Measurements from ENCODE around the gene UNC13B.
A peak's percentile ranks its signal among the peaks of the same experiment; 100 is the strongest.

Gene UNC13B

GRCh38 chr9:35258660-35259474, 97.1 kb downstream of the UNC13B start:
- TF ChIP-seq, protein P1, sequence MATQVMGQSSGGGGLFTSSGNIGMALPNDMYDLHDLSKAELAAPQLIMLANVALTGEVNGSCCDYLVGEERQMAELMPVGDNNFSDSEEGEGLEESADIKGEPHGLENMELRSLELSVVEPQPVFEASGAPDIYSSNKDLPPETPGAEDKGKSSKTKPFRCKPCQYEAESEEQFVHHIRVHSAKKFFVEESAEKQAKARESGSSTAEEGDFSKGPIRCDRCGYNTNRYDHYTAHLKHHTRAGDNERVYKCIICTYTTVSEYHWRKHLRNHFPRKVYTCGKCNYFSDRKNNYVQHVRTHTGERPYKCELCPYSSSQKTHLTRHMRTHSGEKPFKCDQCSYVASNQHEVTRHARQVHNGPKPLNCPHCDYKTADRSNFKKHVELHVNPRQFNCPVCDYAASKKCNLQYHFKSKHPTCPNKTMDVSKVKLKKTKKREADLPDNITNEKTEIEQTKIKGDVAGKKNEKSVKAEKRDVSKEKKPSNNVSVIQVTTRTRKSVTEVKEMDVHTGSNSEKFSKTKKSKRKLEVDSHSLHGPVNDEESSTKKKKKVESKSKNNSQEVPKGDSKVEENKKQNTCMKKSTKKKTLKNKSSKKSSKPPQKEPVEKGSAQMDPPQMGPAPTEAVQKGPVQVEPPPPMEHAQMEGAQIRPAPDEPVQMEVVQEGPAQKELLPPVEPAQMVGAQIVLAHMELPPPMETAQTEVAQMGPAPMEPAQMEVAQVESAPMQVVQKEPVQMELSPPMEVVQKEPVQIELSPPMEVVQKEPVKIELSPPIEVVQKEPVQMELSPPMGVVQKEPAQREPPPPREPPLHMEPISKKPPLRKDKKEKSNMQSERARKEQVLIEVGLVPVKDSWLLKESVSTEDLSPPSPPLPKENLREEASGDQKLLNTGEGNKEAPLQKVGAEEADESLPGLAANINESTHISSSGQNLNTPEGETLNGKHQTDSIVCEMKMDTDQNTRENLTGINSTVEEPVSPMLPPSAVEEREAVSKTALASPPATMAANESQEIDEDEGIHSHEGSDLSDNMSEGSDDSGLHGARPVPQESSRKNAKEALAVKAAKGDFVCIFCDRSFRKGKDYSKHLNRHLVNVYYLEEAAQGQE (IDR thresholded peaks at IDR 0.05; ENCODE audit: low read depth), result no peak
- TF ChIP-seq ZBTB7A (IDR thresholded peaks at IDR 0.05; ENCODE audit: low read depth) (no peak), MAX (IDR thresholded peaks at IDR 0.05) (no peak), TEAD4 (IDR thresholded peaks at IDR 0.05) (no peak), YY1 (IDR thresholded peaks at IDR 0.05; ENCODE audit: low read depth) (no peak), NFIC (IDR thresholded peaks at IDR 0.05) (no peak), RAD21 (IDR thresholded peaks at IDR 0.05; ENCODE audit: low read depth) (peak; percentile 71), EGR1 (IDR thresholded peaks at IDR 0.05) (no peak)
- TF ChIP-seq, protein P2, sequence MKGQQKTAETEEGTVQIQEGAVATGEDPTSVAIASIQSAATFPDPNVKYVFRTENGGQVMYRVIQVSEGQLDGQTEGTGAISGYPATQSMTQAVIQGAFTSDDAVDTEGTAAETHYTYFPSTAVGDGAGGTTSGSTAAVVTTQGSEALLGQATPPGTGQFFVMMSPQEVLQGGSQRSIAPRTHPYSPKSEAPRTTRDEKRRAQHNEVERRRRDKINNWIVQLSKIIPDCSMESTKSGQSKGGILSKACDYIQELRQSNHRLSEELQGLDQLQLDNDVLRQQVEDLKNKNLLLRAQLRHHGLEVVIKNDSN (IDR thresholded peaks at IDR 0.05), result no peak

DNA sequence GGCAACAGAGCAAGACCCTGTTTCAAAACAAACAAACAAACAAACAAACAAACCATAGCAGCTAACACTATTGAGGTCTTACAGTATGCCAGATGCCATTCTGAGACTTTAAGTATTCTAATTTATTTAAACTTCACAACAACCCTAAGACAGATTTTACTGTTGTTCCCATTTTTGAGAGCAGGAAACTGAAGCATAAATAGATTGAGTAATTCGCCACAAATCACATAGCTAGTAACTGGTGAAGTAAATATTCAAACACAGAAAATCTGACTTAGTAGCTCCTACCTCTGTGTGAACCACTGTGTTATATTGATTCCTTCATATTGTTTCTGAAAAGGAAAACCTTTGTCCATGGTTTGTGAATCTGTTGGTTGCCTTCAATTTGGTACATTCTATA, 98.4 kb downstream of the UNC13B start:
- TF ChIP-seq MAX (IDR thresholded peaks at IDR 0.05) (no peak), CREB1 (IDR thresholded peaks at IDR 0.05; ENCODE audit: low read depth) (no peak), TAF1 (IDR thresholded peaks at IDR 0.05; ENCODE audit: low read depth) (no peak)

DNA sequence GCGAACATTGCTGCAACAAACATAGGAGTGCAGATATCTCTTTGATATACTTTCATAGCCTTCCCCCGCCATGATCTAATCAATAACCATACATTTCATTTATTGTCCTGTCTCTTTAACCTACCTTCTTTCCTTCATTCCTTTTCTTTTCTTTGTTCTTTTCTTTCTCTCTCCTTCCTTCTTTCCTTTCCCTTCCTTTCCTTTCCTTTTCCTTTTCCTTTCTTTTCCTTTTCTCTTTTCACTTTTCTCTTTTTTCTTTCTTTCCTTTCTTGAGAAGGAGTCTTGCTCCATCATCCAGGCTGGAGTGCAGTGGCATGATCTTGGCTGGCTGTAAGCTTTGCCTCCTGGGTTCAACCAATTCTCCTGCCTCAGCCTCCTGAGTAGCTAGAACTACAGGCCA, 100.3 kb downstream of the UNC13B start:
- TF ChIP-seq YY1 (IDR thresholded peaks at IDR 0.05; ENCODE audit: low read depth), result no peak
- no peak for TF ChIP-seq RAD21 (IDR thresholded peaks at IDR 0.05; ENCODE audit: low read depth)
- no peak for TF ChIP-seq FOXM1 (IDR thresholded peaks at IDR 0.05; ENCODE audit: borderline replicate concordance, low read depth)
- no peak for TF ChIP-seq ZBTB7A (IDR thresholded peaks at IDR 0.05; ENCODE audit: low read depth)
- TF ChIP-seq TCF12 (IDR thresholded peaks at IDR 0.05; ENCODE audit: low read depth), result no peak
- TF ChIP-seq EGR1 (IDR thresholded peaks at IDR 0.05), result no peak
- TF ChIP-seq TAF1 (IDR thresholded peaks at IDR 0.05; ENCODE audit: low read depth), result no peak
- no peak for TF ChIP-seq EP300 (IDR thresholded peaks at IDR 0.05; ENCODE audit: borderline replicate concordance)
- TF ChIP-seq, protein P1 (IDR thresholded peaks at IDR 0.05; ENCODE audit: low read depth), result no peak
- TF ChIP-seq, protein P2 (IDR thresholded peaks at IDR 0.05), result no peak
- no peak for TF ChIP-seq TEAD4 (IDR thresholded peaks at IDR 0.05)
- TF ChIP-seq CEBPB (IDR thresholded peaks at IDR 0.05), result no peak
- TF ChIP-seq CREB1 (IDR thresholded peaks at IDR 0.05; ENCODE audit: low read depth), result no peak
- TF ChIP-seq NFIC (IDR thresholded peaks at IDR 0.05), result no peak
- TF ChIP-seq MAX (IDR thresholded peaks at IDR 0.05), result no peak

DNA sequence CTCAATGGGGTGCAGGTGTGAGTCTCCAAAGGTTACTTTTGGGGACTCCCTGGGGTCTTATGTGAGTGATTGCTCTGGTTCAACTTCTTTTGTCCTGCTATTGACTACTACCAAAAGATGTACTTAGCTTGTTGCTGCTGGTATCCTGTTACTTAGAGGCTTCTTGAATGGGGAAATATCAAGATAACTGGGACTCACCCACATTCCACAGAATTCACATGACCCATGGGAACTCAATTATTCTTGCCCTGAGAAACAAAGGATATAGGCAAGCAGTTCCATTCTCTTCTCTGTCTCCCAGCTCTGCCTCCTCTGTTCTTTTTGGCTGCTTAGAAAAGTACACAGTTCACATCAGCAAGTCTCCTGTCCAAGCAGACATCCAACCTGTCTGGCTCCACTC, 105.9 kb downstream of the UNC13B start:
- TF ChIP-seq EP300 (IDR thresholded peaks at IDR 0.05; ENCODE audit: borderline replicate concordance) (no peak), RAD21 (IDR thresholded peaks at IDR 0.05; ENCODE audit: low read depth) (no peak), CEBPB (IDR thresholded peaks at IDR 0.05) (no peak), NFIC (IDR thresholded peaks at IDR 0.05) (no peak), ZBTB7A (IDR thresholded peaks at IDR 0.05; ENCODE audit: low read depth) (no peak), TCF12 (IDR thresholded peaks at IDR 0.05; ENCODE audit: low read depth) (no peak), EGR1 (IDR thresholded peaks at IDR 0.05) (no peak), TEAD4 (IDR thresholded peaks at IDR 0.05) (no peak), CREB1 (IDR thresholded peaks at IDR 0.05; ENCODE audit: low read depth) (no peak), YY1 (IDR thresholded peaks at IDR 0.05; ENCODE audit: low read depth) (no peak), MAX (IDR thresholded peaks at IDR 0.05) (no peak), FOXM1 (IDR thresholded peaks at IDR 0.05; ENCODE audit: borderline replicate concordance, low read depth) (no peak), TAF1 (IDR thresholded peaks at IDR 0.05; ENCODE audit: low read depth) (no peak)
- TF ChIP-seq, protein P2 (IDR thresholded peaks at IDR 0.05), result no peak
- TF ChIP-seq, protein P1 (IDR thresholded peaks at IDR 0.05; ENCODE audit: low read depth), result no peak
